DMS114 treated with DMSO at 0.1 percent for 48 hours (cell line): Measurements from ENCODE around the gene ST8SIA5.

Experiments
- DNase-seq: peaks from one replicate; lab custom pipeline; 2025; ENCODE audit not compliant: unreplicated experiment; lab: John Stamatoyannopoulos, UW

ST8SIA5 gene

GRCh38 chr18:46748466-46748865 is 8.4 kb downstream of the ST8SIA5 start:
- no peak for DNase-seq

DNA sequence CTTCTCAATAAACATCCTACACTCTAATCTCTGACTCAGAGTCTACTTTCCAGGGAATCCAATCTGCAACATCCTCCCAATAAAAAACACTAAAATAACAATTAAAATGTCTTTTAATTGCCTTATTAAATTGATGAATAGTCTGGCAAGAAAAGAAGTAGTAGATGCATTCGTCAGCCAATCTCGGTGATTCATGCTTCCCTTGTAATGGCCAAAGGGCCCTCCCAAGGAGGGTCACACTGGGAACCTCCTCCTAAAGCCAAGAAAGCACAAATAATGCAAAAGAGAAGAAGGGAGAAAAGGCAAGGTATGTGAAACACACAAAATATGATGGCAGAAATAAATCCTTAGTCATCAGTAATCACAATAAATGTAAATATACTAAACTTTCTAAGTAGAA is 16.8 kb downstream of the ST8SIA5 start:
- DNase-seq, result no peak

DNA sequence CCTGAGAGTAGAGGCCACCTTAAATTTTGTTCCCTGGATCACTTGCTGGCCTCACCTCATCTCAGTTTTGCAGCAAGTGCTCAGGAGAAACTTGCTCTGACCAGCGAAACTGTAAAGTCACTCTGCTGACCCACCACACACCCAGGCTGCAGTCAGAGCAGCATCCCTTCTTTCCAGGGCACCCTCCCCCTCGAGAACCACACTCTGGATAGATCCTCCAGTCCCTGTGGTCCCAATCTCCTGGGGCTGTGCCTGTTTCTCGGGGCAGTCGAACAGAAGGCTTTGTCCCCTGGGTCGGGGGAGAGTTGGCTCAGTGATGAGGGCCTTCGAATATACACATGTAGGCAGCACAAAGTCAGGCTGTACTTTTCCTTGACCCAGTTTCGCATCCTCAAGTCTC is 18.4 kb downstream of the ST8SIA5 start:
- no peak for DNase-seq

GRCh38 chr18:46736736-46737135 is 20.1 kb downstream of the ST8SIA5 start:
- DNase-seq, result no peak

- DNase-seq, result no peak
Observed at GRCh38 chr18:46736135-46736534, 20.7 kb downstream of the ST8SIA5 start.

DNA sequence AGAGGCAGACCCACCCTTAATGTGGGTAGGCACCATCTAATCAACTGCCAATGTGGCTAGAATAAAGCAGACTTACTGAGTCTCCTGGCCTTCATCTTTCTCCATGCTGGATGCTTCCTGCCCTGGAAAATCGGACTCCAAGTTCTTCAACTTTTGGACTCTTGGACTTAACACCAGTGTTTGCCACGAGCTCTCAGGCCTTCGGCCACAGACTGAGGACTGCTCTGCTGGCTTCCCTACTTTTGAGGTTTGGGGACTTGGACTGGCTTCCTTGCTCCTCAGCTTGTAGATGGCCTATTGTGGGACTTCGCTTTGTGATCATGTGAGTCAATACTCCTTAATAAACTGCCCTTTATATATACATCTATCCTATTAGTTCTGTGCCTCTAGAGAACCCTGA is 21.9 kb downstream of the ST8SIA5 start:
- no peak for DNase-seq

- no peak for DNase-seq
Observed at GRCh38 chr18:46733872-46734271, 23.0 kb downstream of the ST8SIA5 start.

- no peak for DNase-seq
Observed at GRCh38 chr18:46732801-46733200, 24.1 kb downstream of the ST8SIA5 start.

DNA sequence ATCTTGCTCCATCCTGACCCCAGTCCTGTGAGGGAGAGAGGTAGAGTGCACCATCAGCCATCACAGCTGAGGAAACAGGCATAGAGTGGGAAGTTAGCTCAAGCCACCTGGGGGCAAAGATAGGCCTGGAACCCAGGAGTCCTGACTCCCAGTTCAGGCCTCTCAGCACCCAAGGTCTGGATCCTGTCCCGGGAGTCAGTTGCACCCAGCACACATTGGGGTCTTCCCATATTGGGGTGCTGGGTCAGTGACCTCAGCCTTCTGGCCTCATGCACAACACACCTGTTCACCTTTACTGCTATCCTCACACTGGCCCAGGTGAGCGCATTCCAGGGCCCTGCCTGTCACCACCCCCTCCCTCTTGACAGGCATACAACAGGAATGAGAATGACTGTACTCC is 24.7 kb downstream of the ST8SIA5 start:
- no peak for DNase-seq

- DNase-seq, result no peak
Observed at GRCh38 chr18:46731316-46731715, 25.5 kb downstream of the ST8SIA5 start.

DNA sequence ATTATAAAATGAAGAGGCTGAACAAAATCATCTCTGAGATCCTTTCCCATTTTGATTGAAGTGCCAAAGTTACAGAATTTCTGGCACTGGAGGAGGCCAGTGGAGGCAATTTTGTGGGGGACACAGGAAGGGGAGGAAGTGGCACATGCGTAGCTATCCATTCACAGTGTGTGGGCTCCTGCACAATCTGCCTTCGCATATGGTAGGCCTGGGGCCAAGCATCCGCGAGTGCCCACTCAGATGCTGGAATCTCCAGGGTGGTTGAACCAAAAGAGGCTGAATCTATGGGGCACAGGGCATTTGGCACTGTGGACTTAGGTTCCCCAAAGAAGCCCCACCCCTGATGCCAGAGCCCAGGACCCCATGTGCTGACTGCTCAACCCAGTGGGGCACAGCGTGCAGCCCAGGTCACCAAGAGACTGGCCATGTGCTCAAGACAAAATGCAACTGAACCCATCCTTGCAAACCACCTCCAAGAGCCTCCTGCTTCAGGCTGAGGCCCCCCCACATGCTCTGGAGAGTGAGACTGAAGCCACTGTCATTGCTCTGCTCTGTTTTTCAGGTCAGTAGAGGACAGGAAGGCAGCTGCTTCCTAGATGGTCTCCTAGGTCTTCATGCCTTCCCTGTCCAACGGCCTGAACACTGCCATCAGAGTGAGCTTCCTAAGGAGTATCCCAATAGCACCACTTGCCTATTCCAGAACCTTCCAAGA is 28.5 kb downstream of the ST8SIA5 start:
- DNase-seq, result no peak

GRCh38 chr18:46727177-46727576 is 29.7 kb downstream of the ST8SIA5 start:
- no peak for DNase-seq

DNA sequence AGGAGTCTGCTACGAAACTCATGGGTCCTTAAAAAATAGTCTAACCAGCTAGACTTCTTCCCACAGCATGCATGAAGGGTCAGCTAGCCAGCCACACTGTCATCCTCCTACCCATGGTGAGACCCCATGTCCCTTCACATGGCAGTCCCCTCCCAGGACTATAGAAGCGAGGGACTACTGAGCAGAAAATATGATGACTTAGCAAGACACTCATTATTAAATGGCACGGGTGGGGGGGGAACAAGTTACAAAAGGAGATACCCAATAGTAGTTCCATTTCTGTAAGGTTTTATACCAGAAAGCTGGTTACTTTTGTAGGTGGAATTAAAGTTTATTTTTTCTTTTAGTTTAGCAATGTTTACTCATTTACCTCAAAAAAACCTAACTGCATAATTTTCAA is 31.5 kb downstream of the ST8SIA5 start:
- DNase-seq, result no peak

DNA sequence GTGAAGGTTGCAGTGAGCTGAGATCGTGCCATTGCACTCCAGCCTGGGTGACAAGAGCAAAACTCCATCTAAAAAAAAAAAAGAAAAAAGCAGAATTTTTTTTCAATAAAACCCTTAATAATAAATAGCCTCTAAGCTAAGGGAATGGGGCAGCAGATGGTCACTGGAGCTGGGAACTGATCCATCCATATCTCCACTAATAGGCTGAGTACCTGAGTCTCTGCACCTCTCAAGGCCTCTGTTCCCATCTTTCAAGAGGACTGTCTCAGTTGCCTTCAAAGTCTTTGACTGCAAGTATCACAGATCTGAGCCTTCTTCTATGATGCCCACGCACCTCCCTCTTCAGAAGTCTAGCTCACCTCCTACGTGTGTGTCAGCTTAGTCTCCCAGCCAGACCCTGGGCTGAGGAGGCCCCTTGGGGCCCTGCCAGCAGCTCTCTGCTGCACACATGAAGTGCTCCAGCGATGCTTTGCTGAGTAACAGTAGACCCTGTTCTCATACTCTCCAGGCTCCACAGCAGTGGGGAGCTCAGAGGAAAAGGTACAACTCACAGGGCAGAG is 32.9 kb downstream of the ST8SIA5 start:
- DNase-seq, result no peak

DNA sequence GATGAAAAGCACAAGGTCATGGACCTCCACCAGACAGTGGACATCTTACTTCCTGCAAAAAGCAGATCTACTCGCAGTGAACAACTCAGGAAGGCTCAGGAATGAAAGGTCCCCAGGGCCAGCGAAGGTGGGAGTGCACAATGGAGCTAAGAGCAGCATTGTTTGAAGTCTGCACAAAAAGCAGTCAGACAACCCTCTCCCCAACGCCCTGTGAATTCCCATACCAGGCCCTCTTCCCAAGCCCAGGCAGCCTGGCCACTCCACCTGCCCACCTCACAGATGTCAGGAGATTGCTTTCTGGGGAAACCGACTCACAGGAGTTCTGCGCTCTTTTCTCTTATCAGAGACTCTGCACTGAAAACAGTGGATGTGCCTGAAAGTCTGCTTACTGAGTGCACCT is 34.8 kb downstream of the ST8SIA5 start:
- DNase-seq, result no peak

GRCh38 chr18:46721331-46721730 is 35.5 kb downstream of the ST8SIA5 start:
- no peak for DNase-seq

DNA sequence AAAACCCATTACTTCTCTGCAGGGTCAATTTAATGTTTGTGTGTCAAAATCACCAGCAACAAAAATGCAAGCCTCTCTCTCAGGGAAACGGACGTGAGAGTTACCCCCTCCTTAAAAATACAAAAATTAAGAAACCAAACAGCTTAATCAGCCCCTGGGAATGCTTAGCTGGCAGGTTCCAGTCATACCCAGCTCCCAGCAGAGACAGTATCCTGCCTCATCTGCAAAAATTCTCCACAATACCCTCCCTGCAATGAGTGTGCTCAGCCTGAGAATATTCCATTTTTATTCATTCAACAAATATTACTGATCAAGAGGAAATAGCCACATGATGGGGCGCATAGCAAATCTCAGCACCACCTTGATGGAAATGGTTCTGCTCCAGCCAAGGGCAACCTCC is 36.3 kb downstream of the ST8SIA5 start:
- DNase-seq, result no peak

- DNase-seq, result no peak
Observed at GRCh38 chr18:46720092-46720491, 36.8 kb downstream of the ST8SIA5 start.

DNA sequence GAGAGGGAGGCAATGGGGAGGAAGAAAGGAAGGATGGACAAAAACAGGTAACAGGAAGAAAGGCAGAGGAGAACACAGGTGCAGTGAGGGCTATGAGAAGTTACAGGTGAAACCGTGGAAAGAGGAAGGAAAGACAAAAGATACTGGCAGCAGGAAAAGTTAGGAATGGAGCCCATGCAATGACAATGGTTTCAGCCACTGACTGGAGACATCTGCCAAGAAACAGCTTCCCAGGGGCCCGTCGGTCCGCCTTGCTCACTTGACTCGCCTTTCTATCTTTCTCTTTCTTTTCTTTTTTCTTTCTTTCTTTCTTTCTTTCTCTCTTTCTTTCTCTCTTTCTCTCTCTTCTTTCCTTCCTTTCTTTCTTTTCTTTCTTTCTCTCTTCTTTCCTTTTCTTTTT is 37.5 kb downstream of the ST8SIA5 start:
- no peak for DNase-seq

DNA sequence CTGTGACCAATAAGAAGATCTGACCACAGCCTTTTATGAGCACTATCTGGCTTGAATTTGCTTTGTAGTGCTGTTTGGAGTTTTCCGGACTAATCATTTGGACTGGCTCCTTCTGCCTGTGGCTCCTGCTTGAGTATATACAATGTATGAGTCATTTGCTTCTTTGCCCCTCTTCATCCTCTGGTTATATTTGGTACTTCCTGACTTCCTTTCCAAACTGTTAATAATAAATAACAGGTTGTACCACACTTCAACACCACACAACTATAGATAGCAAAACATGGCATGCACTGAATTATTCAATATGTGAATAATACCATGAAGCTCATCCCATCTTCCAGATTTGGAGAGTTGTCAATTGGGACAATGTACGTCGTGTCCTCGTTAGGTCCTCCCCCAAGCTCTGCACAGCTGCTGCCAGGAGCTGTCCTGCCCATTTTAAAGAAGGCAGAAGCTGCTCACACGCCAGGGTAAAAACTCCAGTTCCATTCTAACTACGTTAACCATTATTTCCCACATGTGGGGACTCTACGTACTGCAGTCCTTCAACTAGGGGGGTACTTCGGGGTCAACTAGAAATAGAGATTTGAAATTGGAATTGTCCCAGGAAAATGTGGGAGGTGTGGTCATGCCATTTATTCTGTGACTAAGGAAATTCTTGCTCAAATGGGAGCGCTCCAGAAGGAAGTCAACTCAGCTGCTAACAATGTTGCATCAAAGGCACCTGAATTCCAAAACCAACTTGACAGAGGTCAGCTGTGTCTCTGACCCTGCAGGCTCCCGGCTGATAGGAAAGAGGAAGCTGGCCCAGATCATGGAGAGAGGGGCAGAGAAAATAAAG is 38.1 kb downstream of the ST8SIA5 start:
- no peak for DNase-seq

DNA sequence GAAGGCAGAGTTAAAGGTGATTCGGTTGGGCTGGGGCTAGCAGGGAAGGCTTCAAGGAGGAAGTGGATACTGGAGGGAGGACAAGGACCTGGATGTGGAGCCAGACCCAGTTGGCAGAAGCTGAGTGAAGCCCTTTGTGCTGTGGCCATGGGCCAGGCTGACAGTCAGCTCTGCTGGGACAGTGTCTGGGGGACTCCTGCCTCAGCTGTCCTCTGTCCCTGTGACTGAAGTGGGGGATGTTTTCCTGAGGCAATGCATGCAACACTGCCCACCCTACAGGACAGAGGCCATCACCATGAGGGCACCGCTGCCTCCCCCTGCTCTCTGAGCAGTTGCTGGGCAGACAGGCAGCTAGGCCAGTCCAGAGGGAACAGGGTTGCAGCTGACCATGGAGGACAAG is 40.0 kb downstream of the ST8SIA5 start:
- no peak for DNase-seq

DNA sequence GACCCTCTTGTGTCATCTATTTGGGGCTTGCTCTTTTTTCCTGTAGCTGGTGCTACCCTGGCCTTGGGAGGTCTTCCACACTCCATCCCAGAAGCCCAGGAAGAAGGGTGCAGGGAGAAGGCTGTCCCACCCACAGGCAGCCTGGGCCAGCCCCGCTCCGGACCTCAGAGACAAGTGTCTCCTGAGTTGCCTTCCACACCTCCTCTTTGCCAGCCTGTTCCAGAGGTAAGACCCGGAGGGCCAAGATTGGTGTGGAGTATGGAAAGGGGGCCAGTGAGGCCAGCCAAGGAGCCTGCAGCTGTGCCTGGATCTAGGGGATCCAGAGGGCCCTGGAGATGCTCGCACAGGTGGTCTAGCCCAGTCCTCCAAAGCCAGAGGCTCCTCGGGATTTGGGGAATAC is 40.5 kb downstream of the ST8SIA5 start:
- DNase-seq, result no peak
